ENCODE data around the gene ALB.

DNA sequence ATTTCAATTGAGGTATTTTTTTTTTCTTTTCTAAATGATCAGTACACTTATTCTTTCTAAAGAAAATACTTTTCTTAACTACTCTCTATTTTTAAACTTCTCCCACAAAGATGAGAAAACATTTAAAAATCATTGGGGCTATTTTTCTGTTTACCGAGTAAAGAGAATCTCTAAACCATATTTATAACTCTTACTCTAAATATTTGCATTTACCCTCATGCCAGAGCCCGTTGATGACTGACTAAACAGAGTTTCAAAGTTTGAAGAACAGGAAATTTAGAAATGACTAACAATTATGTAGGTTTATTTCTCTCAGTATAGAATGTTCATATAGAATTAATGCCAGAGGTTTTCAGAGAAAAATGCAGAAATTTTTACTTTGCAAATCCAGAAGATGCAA is 2.7 kb upstream of the ALB start:
- TF ChIP-seq, protein P1, sequence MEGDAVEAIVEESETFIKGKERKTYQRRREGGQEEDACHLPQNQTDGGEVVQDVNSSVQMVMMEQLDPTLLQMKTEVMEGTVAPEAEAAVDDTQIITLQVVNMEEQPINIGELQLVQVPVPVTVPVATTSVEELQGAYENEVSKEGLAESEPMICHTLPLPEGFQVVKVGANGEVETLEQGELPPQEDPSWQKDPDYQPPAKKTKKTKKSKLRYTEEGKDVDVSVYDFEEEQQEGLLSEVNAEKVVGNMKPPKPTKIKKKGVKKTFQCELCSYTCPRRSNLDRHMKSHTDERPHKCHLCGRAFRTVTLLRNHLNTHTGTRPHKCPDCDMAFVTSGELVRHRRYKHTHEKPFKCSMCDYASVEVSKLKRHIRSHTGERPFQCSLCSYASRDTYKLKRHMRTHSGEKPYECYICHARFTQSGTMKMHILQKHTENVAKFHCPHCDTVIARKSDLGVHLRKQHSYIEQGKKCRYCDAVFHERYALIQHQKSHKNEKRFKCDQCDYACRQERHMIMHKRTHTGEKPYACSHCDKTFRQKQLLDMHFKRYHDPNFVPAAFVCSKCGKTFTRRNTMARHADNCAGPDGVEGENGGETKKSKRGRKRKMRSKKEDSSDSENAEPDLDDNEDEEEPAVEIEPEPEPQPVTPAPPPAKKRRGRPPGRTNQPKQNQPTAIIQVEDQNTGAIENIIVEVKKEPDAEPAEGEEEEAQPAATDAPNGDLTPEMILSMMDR (IDR thresholded peaks at IDR 0.05) = no peak
- no peak for TF ChIP-seq ZFX (IDR thresholded peaks at IDR 0.05; ENCODE audit: borderline replicate concordance)
